Esophagus muscularis mucosa (tissue), 4 donors: Measurements from ENCODE around the gene CD300LB. TPM values are rescaled to one million over a fixed set of nuclear protein-coding genes. Genes with fewer than 3 reads are reported as not detected.

ENCODE experiments used
- DNase-seq: peaks from one replicate; pipeline ENCODE4 v3.0.0-alpha.2; 2017; ENCODE audit errors: extremely low spot score
- H3K27ac ChIP-seq, 4 donors: fragments of 200-600 bp; sonication (generic); replicated peaks in 1 of 4; 1 replicate in 3 of 4; 2 replicates in 1 of 4; pipeline ENCODE4 v1.5.1; 2016 to 2019; ENCODE audit warnings: mild to moderate bottlenecking in 1 of 4
- H3K27me3 ChIP-seq, 4 donors: fragments of 200-600 bp; sonication (generic); one replicate each; pipeline versions ENCODE4 v1.5.1 to v1.6.0; 2016 to 2019
- H3K36me3 ChIP-seq, 4 donors: fragments of 200-600 bp; sonication (generic); one replicate each; pipeline ENCODE4 v1.5.1; 2016 to 2019
- H3K4me1 ChIP-seq, 4 donors: fragments of 200-600 bp; sonication (generic); one replicate each; pipeline ENCODE4 v1.5.1; 2016 to 2019
- H3K4me3 ChIP-seq, 4 donors: fragments of 200-600 bp; sonication (generic); 1 replicate in 2 of 4; 2 replicates in 2 of 4; pipeline ENCODE4 v1.5.1; 2016 to 2019; ENCODE audit warnings: mild to moderate bottlenecking in 4 of 4, moderate library complexity in 1 of 4
- H3K9me3 ChIP-seq, 4 donors: fragments of 200-600 bp; sonication (generic); 1 replicate in 3 of 4; 2 replicates in 1 of 4; pipeline ENCODE4 v1.5.1; 2016 to 2019
- CTCF ChIP-seq, 3 experiments: fragments of 200-600 bp in 2 of 3; fragments of 450-650 bp in 1 of 3; sonication (generic) in 2 of 3; IDR thresholded peaks; one replicate each; pipeline ENCODE4 v1.5.1; 2017 to 2019; ENCODE audit warnings: antibody characterized with exemption in 3 of 3, mild to moderate bottlenecking in 2 of 3, moderate library complexity in 1 of 3
- EP300 ChIP-seq: sonication (generic); formaldehyde crosslinking; IDR thresholded peaks from one replicate; pipeline ENCODE4 v1.6.1; 2017; ENCODE audit warnings: antibody characterized with exemption
- POLR2A ChIP-seq: fragments of 450-650 bp; IDR thresholded peaks from one replicate; pipeline ENCODE4 v1.6.1; 2017; ENCODE audit warnings: antibody characterized with exemption, moderate library complexity, mild to moderate bottlenecking, low read depth
- POLR2AphosphoS5 ChIP-seq, 2 donors: sonication (generic); formaldehyde crosslinking; IDR thresholded peaks; one replicate each; pipeline ENCODE4 v1.6.1; 2017; ENCODE audit warnings: antibody characterized with exemption in 2 of 2
- WGBS: methylation state at CpG from one replicate; pipeline ENCODE4 v1.1.5; 2018; 5-methylcytosine and 5-hydroxymethylcytosine counted together
- intact Hi-C: fragments of 100-400 bp; cut with DNase I; formaldehyde crosslinking; loops from one replicate; pipeline ENCODE4 v1.15.1; 2023
- total RNA-seq, 4 donors: library from RNA; depleted of rRNA; stranded (reverse); fragments of >200 nt; gene quantifications; one replicate each; pipeline versions ENCODE4 v1.1.0 to v1.2.1, GENCODE V29; 2016

The CD300LB gene
- total RNA-seq, 4 donors from 2014 or later = 0.17 to 0.83 (median 0.23) TPM; not detected in 1

GRCh38 chr17:74524653-74525464 is 6.4 kb downstream of the CD300LB start:
- no peak overlapping the region for H3K27ac ChIP-seq
- intact Hi-C loops = no loop called here
- no peak overlapping the region for H3K4me3 ChIP-seq
- H3K36me3 ChIP-seq = no peaks in the 10 kb centered on the region
- WGBS = 75% methylated on average over 11 of the region's 11 CpGs
- peak; percentile 75 for DNase-seq
- H3K27me3 ChIP-seq = peaks cover 0 to 10% (median 0%) of the 10 kb centered on the region in 4 donors
- H3K9me3 ChIP-seq = peaks cover 0 to 13% (median 5%) of the 10 kb centered on the region in 4 donors
- H3K4me1 ChIP-seq = no peaks in the 10 kb centered on the region
- TF ChIP-seq POLR2AphosphoS5 (IDR thresholded peaks at IDR 0.05) (no peak), POLR2A (no peak), CTCF (IDR thresholded peaks at IDR 0.05) (no peak), EP300 (no peak)

- 100% methylated on average over 1 of the region's 3 CpGs for WGBS
- no peak for TF ChIP-seq POLR2AphosphoS5 (IDR thresholded peaks at IDR 0.05)
- no peak for TF ChIP-seq CTCF (IDR thresholded peaks at IDR 0.05)
- TF ChIP-seq EP300 = no peak
- TF ChIP-seq POLR2A = no peak
- no peak overlapping the region for H3K27ac ChIP-seq
- intact Hi-C loops = no loop called here
- no peaks in the 10 kb centered on the region for H3K4me1 ChIP-seq
- H3K9me3 ChIP-seq = peaks cover 0 to 13% (median 5%) of the 10 kb centered on the region in 4 donors
- peak; percentile 47 for DNase-seq
- no peak overlapping the region for H3K4me3 ChIP-seq
- peaks cover 0 to 10% (median 0%) of the 10 kb centered on the region in 4 donors for H3K27me3 ChIP-seq
- H3K36me3 ChIP-seq = no peaks in the 10 kb centered on the region
Measured at GRCh38 chr17:74523308-74523707, 8.0 kb downstream of the CD300LB start.

GRCh38 chr17:74522381-74523105 is 8.7 kb downstream of the CD300LB start:
- intact Hi-C loops = no loop called here
- Histone ChIP-seq H3K4me1 (no peaks in the 10 kb centered on the region), H3K9me3 (peaks cover 0 to 13% (median 5%) of the 10 kb centered on the region in 4 donors), H3K27me3 (peaks cover 0 to 10% (median 0%) of the 10 kb centered on the region in 4 donors), H3K27ac (no peak overlapping the region), H3K4me3 (no peak overlapping the region), H3K36me3 (no peaks in the 10 kb centered on the region)
- WGBS = 90% methylated on average over 7 of the region's 10 CpGs
- no peak for TF ChIP-seq EP300
- no peak for TF ChIP-seq POLR2A
- TF ChIP-seq CTCF (IDR thresholded peaks at IDR 0.05) = no peak
- TF ChIP-seq POLR2AphosphoS5 (IDR thresholded peaks at IDR 0.05) = no peak
- peak; percentile 77 for DNase-seq

GRCh38 chr17:74521701-74522201 is 9.5 kb downstream of the CD300LB start:
- intact Hi-C loops = no loop called here
- WGBS = 74% methylated on average over 8 of the region's 9 CpGs
- Histone ChIP-seq H3K27me3 (peaks cover 0 to 10% (median 0%) of the 10 kb centered on the region in 4 donors), H3K27ac (peak overlapping the region; percentile 14 to 65 (median 46)), H3K36me3 (no peaks in the 10 kb centered on the region), H3K9me3 (peaks cover 0 to 13% (median 5%) of the 10 kb centered on the region in 4 donors), H3K4me3 (no peak overlapping the region), H3K4me1 (no peaks in the 10 kb centered on the region)
- TF ChIP-seq CTCF (IDR thresholded peaks at IDR 0.05) (no peak), POLR2AphosphoS5 (IDR thresholded peaks at IDR 0.05) (no peak), POLR2A (no peak), EP300 (no peak)
- DNase-seq = peak; percentile 87
